Fibroblast of peridontal ligament (primary cell): ENCODE results near the gene VIT.
"Not testable (repeated sequence)": the region's sequence is repeated elsewhere in the genome, so short reads cannot be mapped to it uniquely, and the experiment has no call there.

Experiments
- DNase-seq: peaks from one replicate; pipeline ENCODE4 v3.0.0-alpha.2; 2010; ENCODE audit errors: extremely low read depth

The VIT gene

GRCh38 chr2:36805635-36806224 lies 109.2 kb downstream of the VIT start:
- no peak for DNase-seq

- no peak for DNase-seq
Observed at GRCh38 chr2:36807223-36807886, 110.8 kb downstream of the VIT start.

- DNase-seq: no peak
Observed at GRCh38 chr2:36808386-36809068, 112.0 kb downstream of the VIT start.

- no peak for DNase-seq
Observed at GRCh38 chr2:36809069-36809445, 112.5 kb downstream of the VIT start.

GRCh38 chr2:36811071-36811470 lies 114.6 kb downstream of the VIT start:
- DNase-seq: no peak

- DNase-seq: no peak
Observed at GRCh38 chr2:36812196-36812595, 115.7 kb downstream of the VIT start.

- no peak for DNase-seq
Observed at GRCh38 chr2:36818542-36818941, 122.0 kb downstream of the VIT start.

GRCh38 chr2:36819095-36819711 lies 122.7 kb downstream of the VIT start:
- DNase-seq: no peak

- no peak for DNase-seq
Observed at GRCh38 chr2:36820942-36821605, 124.6 kb downstream of the VIT start.

- DNase-seq: no peak
Observed at GRCh38 chr2:36823862-36824261, 127.4 kb downstream of the VIT start.

GRCh38 chr2:36824273-36824672 lies 127.8 kb downstream of the VIT start:
- DNase-seq: no peak

GRCh38 chr2:36824683-36825082 lies 128.2 kb downstream of the VIT start:
- not testable (repeated sequence) for DNase-seq

GRCh38 chr2:36831185-36831584 lies 134.7 kb downstream of the VIT start:
- no peak for DNase-seq

- no peak for DNase-seq
Observed at GRCh38 chr2:36834203-36834602, 137.7 kb downstream of the VIT start.

- no peak for DNase-seq
Observed at GRCh38 chr2:36834731-36835524, 138.4 kb downstream of the VIT start.

- DNase-seq: no peak
Observed at GRCh38 chr2:36839976-36840617, 143.6 kb downstream of the VIT start.

GRCh38 chr2:36843838-36844237 lies 147.3 kb downstream of the VIT start:
- DNase-seq: no peak

GRCh38 chr2:36849265-36849664 lies 152.8 kb downstream of the VIT start:
- DNase-seq: no peak

- DNase-seq: no peak
Observed at GRCh38 chr2:36854241-36854640, 157.7 kb downstream of the VIT start.

- DNase-seq: no peak
Observed at GRCh38 chr2:36855429-36855828, 158.9 kb downstream of the VIT start.

- no peak for DNase-seq
Observed at GRCh38 chr2:36857713-36858112, 161.2 kb downstream of the VIT start.
